Kidney capillary endothelial cell (primary cell): Measurements from ENCODE around the gene CD34.
"Not testable (repeated sequence)": the region's sequence is repeated elsewhere in the genome, so short reads cannot be mapped to it uniquely, and the experiment has no call there.

Experiments
- DNase-seq: peaks from one replicate; pipeline ENCODE4 v3.0.0-alpha.2; 2018; ENCODE audit warnings: low spot score

The CD34 gene

DNA sequence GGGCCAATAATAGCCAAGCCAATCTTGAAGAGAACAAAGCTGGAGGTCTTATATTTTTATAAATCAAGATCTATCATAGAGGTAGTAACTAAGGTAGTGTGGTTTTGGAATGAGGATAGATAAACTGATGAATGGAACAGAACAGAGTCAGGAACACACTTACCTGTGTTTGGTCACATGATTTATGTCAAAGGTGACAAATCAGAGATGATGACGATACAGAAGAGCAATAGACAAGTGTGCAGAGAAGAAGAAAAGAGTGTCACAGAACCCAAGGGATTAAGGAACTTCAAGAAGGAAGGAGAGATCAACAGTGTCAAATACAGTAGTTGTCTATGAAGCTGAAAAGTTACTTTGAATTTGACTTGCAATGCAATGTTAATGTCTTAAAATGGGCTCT is 16.1 kb upstream of the CD34 start:
- DNase-seq, result no peak

- DNase-seq, result not testable (repeated sequence)
Observed at GRCh38 chr1:207925969-207926368, 15.0 kb upstream of the CD34 start.

DNA sequence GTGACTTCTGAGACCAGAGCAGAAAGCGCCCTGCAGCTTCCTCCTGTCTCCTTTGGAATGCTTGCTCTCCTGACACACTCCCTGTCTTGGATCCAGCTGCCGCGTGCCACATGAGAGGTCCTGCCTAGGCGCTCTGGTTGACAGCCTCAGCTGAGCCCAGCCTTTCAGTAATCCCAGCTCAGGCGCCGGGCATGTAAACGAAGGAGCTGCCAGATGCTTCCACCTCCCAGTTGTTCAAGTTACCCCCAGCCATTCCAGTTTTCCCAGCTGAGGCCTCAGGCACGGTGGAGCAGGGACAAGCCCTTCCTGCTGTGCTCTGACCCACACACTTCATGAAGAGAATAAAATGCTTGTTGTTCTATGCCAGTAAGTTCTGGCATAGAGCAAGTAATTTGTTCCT is 14.3 kb upstream of the CD34 start:
- no peak for DNase-seq

DNA sequence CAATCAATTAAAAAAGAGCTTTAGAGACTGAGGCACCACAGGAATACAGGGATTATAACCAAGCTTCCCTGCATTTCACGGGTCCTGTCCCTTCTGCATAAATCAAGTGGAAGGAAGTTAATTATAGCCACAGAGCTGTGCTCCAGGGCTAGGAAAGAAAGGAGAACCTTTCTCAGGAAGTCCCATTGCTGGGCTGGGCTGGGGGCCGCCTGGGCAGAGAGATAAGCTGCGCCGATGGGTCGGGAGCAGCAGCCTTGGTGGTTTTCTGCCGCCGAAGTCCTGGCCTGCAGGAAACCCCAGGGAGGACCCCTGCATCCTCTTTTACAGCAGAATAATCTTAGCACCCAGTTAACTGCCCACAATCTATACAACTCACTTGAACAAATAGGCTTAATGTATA is 12.6 kb upstream of the CD34 start:
- no peak for DNase-seq

DNA sequence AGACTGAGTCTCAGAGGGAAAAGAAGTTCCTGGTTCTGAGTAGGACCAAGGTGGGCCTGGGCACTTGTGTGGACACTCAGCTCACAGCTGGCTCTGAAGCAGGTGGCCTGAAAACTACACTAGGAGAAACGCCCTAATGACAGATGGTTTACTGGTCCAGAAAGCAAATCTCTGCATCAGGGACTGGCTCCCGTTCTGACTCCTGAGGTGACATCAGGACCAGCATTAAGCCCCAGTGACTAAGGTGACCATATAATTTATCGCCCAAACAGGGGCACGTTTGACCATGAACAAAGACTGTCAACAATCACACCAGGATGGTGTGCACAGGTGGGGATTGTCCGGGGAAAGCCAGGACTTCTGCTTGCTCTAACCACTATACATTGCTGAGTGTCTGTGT is 12.2 kb upstream of the CD34 start:
- no peak for DNase-seq

DNA sequence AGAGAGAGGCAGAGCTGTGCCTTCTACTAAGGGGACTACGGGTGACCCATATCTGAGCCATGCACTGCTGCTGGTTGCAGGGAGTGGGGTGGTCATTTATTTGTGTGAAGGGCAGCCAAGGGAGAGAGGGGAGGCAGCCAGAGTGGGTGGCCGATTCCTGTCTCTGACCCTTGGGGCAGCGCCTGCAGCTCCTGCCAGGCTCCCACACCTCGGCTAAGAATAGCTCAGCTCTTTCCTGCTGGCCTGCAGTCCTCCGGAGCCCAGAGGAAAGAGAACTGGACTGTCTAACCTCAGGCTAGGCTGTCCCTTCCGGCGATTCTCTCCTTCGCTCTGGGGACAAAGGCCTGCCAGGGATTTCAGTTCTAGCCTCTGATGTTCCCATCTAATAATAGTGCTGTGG is 11.6 kb upstream of the CD34 start:
- DNase-seq, result no peak

GRCh38 chr1:207921321-207921720 is 10.4 kb upstream of the CD34 start:
- DNase-seq, result no peak

DNA sequence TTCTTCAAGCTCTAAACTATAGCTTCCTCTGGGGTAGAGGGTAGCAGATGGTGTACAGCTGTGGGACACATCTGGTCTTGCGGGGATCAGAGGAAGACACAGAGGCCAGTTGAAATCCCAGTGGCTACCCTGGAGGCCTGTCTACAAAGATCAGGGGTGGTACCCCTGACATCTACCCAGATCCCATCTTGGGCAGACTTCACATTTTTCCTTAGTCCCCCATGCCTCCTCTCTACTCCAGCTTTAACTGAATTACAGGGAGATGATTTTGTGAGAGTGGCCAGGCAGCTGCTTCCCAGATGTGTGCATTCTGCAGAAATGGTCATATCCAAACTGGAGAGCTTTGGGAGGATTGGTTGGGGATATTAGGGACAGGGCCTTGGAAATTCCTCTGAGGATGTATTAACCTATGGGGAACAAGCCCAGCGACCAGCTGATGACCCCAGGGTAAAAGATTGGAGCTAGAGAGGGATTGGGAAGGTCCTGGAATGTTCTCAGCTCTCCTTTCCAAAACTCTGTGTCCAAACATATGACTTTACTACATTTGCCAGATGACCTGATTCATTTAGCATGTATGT is 9.6 kb upstream of the CD34 start:
- no peak for DNase-seq

GRCh38 chr1:207919523-207920170 is 8.7 kb upstream of the CD34 start:
- DNase-seq, result no peak

DNA sequence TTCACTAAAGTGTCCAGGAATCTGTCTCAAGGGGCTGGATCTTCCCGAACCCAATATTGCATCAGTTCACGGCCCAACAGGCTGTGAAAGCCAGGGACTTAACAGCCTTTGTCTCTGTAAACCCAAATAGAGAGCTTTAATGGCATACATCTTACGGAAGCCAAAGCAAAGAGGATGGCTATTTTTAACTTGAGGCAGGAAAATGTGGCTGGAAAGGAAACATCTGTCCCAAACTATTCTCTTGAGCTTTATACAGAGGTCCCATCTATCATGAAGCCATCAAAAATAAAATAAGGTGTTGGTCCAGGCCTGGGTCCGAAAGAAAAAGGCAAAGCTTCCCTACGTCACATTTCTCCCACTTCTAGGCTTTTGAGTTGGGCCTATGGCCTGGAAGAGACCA is 7.7 kb upstream of the CD34 start:
- no peak for DNase-seq

GRCh38 chr1:207918011-207918410 is 7.1 kb upstream of the CD34 start:
- DNase-seq, result no peak

- no peak for DNase-seq
Observed at GRCh38 chr1:207917080-207917479, 6.2 kb upstream of the CD34 start.

GRCh38 chr1:207913951-207914350 is 3.0 kb upstream of the CD34 start:
- no peak for DNase-seq

GRCh38 chr1:207911856-207912760 is 1.2 kb upstream of the CD34 start:
- no peak for DNase-seq

DNA sequence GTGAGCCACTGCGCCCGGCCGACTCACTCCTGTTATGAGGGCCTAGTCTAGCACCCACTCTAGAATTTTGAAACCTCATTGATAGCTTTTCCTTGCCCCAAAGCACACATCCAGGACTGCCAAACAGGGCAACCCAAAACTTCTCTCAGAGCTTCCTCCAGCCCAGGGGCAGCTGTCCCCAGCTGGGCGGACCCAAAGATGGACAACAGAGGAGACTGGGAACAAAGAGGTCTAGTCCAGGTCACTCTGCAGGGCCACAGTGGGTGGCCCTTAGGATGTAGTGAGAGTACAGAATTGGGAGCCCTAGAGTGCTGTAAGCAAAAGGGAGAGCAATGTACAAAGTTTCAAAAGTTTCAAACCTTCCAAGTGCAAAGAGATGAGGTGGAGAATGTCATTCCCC is 1.2 kb downstream of the CD34 start:
- no peak for DNase-seq

- DNase-seq, result no peak
Observed at GRCh38 chr1:207908107-207908734, 2.7 kb downstream of the CD34 start.

- no peak for DNase-seq
Observed at GRCh38 chr1:207904391-207904790, 6.5 kb downstream of the CD34 start.

DNA sequence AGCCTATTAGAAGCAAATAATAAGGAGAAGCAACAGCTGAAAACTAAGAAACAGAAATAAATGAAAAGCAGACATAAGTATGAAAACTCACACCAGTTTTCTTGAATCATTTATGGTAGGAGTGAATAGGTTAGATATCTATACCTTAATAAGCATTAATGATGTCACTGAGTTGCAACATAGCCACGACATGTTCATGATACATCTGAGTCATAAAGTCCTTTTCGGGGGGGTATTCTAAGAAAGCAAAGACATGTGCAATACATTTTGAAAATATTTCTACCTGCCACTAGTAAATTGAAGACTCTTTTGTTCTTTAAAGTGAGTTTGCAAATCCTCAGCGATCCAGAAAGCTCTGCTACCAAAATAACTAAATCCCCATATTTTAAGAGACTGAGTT is 7.2 kb downstream of the CD34 start:
- DNase-seq, result no peak

GRCh38 chr1:207903053-207903452 is 7.9 kb downstream of the CD34 start:
- no peak for DNase-seq

DNA sequence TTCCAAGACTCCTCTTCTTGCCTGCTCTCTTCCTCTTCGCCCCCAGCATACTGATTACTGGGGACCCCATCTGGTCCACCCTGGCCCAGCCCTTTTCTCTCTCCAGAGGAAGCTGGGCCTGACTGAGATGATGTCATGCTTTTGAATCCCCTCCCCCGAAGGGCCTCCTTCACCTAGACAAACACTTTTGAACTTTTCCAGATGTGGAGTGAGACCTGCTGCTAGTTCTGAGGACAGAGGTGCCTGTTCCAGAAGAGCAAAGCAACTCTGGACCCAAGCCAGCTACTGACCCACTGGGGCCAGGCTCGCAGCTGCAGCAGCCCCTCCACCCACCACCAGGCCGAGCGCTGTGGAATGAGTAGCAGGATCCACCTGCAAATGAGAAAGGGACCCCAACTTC is 8.4 kb downstream of the CD34 start:
- no peak for DNase-seq

GRCh38 chr1:207901041-207901653 is 9.8 kb downstream of the CD34 start:
- DNase-seq, result no peak

DNA sequence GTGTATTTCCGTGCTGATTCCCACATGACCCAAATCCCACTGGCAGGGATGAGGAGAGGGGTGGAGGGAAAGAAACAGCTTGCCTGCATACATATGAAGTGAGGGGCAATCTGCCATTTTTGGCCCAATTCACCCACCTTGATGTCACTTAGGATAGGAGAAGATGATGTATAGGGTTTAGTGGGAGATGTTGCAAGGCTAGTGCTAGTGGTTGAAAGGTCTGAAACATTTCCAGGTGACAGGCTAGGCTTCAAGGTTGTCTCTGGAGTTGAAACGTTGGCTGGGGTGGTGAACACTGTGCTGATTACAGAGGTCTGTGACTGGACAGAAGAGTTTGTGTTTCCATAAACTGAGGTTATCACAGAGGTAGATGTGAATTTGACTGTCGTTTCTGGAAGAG is 12.1 kb downstream of the CD34 start:
- DNase-seq, result no peak
